ENCODE data around the gene NOTCH2. TPM values are rescaled to one million over a fixed set of nuclear protein-coding genes. Genes with fewer than 3 reads are reported as not detected.

NOTCH2 gene
- polyA plus RNA-seq, 3 donors = 47.3 to 108 (median 86.6) TPM

DNA sequence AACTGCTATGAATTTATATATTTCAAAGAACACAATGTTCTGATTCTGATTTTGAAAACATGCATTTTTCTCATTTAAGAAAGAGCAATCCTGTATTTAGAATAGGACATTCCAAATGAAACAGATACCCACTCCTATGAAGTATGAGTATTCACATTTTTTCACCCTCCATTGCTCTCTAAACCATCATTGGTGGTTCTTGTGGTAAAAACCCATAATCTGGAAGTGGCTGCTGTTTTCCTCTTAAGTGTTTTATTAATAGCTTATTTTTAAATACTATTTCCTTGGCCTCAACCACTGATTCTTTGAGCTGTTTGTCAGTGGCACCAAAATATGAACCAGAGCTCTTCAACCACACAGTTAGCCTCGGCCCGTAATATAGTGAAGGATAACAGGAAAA, 113.2 kb downstream of the NOTCH2 start:
- no peaks in the 10 kb centered on the region for H3K27me3 Mint-ChIP-seq (ENCODE audit: low read depth in 3 of 3)
- no peaks in the 10 kb centered on the region for H3K9me3 ChIP-seq (replicated peaks in 1 of 2; ENCODE audit: control insufficient read depth in 1 of 2, insufficient read depth in 1 of 2, low read length in 2 of 2)
- peaks cover 75 to 83% of the 10 kb centered on the region in 2 donors for H3K36me3 Mint-ChIP-seq
- H3K4me3 Mint-ChIP-seq = no peak overlapping the region
- no peak overlapping the region for H3K4me3 ChIP-seq (replicated peaks in 1 of 3; ENCODE audit: low read depth in 2 of 3, low read length in 3 of 3)
- no peak overlapping the region for H3K9ac ChIP-seq (ENCODE audit: insufficient read depth, low read length, poor library complexity, severe bottlenecking)
- H2AFZ ChIP-seq (ENCODE audit: insufficient read depth, low read depth, low read length, poor library complexity, severe bottlenecking) = no peak overlapping the region
- DNase-seq = no peak
- H3K4me1 Mint-ChIP-seq = no peaks in the 10 kb centered on the region
- H3K36me3 ChIP-seq (replicated peaks in 1 of 2; ENCODE audit: control insufficient read depth in 1 of 2, insufficient read depth in 2 of 2, low read length in 2 of 2) = peaks cover 94 to 99% of the 10 kb centered on the region in 2 donors
- no peaks in the 10 kb centered on the region for H3K9me3 Mint-ChIP-seq
- TF ChIP-seq, protein P1, sequence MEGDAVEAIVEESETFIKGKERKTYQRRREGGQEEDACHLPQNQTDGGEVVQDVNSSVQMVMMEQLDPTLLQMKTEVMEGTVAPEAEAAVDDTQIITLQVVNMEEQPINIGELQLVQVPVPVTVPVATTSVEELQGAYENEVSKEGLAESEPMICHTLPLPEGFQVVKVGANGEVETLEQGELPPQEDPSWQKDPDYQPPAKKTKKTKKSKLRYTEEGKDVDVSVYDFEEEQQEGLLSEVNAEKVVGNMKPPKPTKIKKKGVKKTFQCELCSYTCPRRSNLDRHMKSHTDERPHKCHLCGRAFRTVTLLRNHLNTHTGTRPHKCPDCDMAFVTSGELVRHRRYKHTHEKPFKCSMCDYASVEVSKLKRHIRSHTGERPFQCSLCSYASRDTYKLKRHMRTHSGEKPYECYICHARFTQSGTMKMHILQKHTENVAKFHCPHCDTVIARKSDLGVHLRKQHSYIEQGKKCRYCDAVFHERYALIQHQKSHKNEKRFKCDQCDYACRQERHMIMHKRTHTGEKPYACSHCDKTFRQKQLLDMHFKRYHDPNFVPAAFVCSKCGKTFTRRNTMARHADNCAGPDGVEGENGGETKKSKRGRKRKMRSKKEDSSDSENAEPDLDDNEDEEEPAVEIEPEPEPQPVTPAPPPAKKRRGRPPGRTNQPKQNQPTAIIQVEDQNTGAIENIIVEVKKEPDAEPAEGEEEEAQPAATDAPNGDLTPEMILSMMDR (IDR thresholded peaks at IDR 0.05) = no peak
- no peaks in the 10 kb centered on the region for H3K4me1 ChIP-seq (ENCODE audit: control insufficient read depth in 1 of 2, insufficient read depth in 2 of 2, low read length in 2 of 2)
- no CpG with 5 or more reads among the region's 2 CpGs for WGBS (ENCODE audit: insufficient coverage)
- H3K27ac ChIP-seq (ENCODE audit: low read depth in 1 of 2, low read length in 2 of 2) = no peak overlapping the region
- intact Hi-C loops (cut with micrococcal nuclease) = no loop called here
- H3K79me2 ChIP-seq (ENCODE audit: insufficient read depth, low read length) = peaks cover 2% of the 10 kb centered on the region
- peaks cover 99% of the 10 kb centered on the region for H4K20me1 ChIP-seq (ENCODE audit: insufficient read depth, low read length)
- H3K4me2 ChIP-seq (replicated peaks; ENCODE audit: extremely low read depth, low read length, poor library complexity, severe bottlenecking) = no peak overlapping the region
- H3K27me3 ChIP-seq (ENCODE audit: control insufficient read depth in 2 of 2, insufficient read depth in 2 of 2, low read length in 2 of 2) = no peaks in the 10 kb centered on the region
- no peak overlapping the region for H3K27ac Mint-ChIP-seq

DNA sequence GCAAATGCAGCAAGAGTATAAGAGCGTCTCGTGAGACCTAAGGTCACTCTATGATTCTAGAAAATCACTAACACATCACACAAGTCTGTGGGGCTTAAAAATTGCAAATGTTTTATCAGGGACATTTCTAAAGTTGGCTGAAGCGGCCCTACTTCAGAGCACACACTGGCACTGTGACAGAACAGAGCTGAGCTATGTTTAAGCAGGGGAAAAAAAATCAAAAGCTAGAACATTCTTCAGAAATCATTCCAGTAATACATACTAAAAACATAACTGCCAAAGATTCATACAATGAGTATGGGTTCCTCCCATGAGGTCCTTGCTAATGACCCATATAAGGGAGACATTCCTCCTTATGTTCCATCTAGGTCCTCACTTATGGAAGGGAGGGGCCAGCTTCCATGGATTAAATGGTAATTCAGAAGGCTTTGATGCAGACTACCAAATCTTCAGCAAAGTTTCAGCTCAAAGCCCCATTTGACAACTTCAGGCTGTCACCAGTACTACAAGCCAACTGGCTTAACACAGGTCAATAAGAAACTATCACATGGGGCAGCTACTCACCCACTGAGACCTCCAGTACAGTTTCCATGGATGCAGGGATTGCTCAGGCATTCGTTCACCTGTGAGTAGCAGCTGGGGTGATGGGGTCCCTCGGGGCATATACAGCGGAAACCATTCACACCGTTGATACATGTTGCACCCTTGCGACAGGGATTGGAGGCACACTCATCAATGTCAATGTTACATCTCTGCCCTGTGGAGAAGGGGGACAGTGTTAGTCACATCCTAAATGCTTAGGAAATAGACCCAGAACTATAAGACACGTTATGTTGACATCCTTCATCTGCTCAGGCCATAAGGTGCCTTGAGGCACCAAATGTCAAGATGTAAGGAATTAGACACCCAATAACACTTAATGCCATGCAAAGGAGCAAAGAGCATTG, 114.7 kb downstream of the NOTCH2 start:
- Mint-ChIP-seq H3K9me3 (no peaks in the 10 kb centered on the region), H3K4me1 (no peaks in the 10 kb centered on the region), H3K27me3 (ENCODE audit: low read depth in 3 of 3) (no peaks in the 10 kb centered on the region), H3K36me3 (peaks cover 86 to 89% of the 10 kb centered on the region in 2 donors), H3K4me3 (no peak overlapping the region), H3K27ac (peak overlapping the region in 3 of 7 donors; percentile 8 to 35 (median 32))
- H2AFZ ChIP-seq (ENCODE audit: insufficient read depth, low read depth, low read length, poor library complexity, severe bottlenecking) = no peak overlapping the region
- no peak overlapping the region for H3K9ac ChIP-seq (ENCODE audit: insufficient read depth, low read length, poor library complexity, severe bottlenecking)
- H3K27ac ChIP-seq (ENCODE audit: low read depth in 1 of 2, low read length in 2 of 2) = peak overlapping the region in 1 of 2 donors; percentile 37
- H4K20me1 ChIP-seq (ENCODE audit: insufficient read depth, low read length) = peaks cover 99% of the 10 kb centered on the region
- peaks cover 2% of the 10 kb centered on the region for H3K79me2 ChIP-seq (ENCODE audit: insufficient read depth, low read length)
- no peaks in the 10 kb centered on the region for H3K4me1 ChIP-seq (ENCODE audit: control insufficient read depth in 1 of 2, insufficient read depth in 2 of 2, low read length in 2 of 2)
- intact Hi-C loops (cut with micrococcal nuclease) = no loop called here
- H3K27me3 ChIP-seq (ENCODE audit: control insufficient read depth in 2 of 2, insufficient read depth in 2 of 2, low read length in 2 of 2) = no peaks in the 10 kb centered on the region
- H3K36me3 ChIP-seq (replicated peaks in 1 of 2; ENCODE audit: control insufficient read depth in 1 of 2, insufficient read depth in 2 of 2, low read length in 2 of 2) = peaks cover 99 to 100% of the 10 kb centered on the region in 2 donors
- H3K4me2 ChIP-seq (replicated peaks; ENCODE audit: extremely low read depth, low read length, poor library complexity, severe bottlenecking) = no peak overlapping the region
- H3K9me3 ChIP-seq (replicated peaks in 1 of 2; ENCODE audit: control insufficient read depth in 1 of 2, insufficient read depth in 1 of 2, low read length in 2 of 2) = no peaks in the 10 kb centered on the region
- TF ChIP-seq, protein P1 (IDR thresholded peaks at IDR 0.05) = no peak
- no peak for DNase-seq
- WGBS (ENCODE audit: insufficient coverage) = no CpG with 5 or more reads among the region's 9 CpGs
- H3K4me3 ChIP-seq (replicated peaks in 1 of 3; ENCODE audit: low read depth in 2 of 3, low read length in 3 of 3) = no peak overlapping the region
